SK-N-SH (cell line): Measurements from ENCODE around the gene FAIM2.

Experiments
- EP300 ChIP-seq, 2 experiments: IDR thresholded peaks; 2 replicates each; pipeline versions ENCODE4 v1.4.0 to v1.6.1; 2012; ENCODE audit warnings: borderline replicate concordance in 1 of 2, low read depth in 1 of 2, low read length in 1 of 2
- TF ChIP-seq, protein P1 (sequence below): IDR thresholded peaks from 2 replicates; pipeline ENCODE4 v1.4.0; 2012; ENCODE audit warnings: low read depth
- TF ChIP-seq, protein P2 (sequence below): fragments of 200-600 bp; sonication (generic); IDR thresholded peaks from 2 replicates; pipeline ENCODE4 v1.6.1; 2017; ENCODE audit warnings: antibody characterized with exemption, mild to moderate bottlenecking, moderate library complexity

DNA sequence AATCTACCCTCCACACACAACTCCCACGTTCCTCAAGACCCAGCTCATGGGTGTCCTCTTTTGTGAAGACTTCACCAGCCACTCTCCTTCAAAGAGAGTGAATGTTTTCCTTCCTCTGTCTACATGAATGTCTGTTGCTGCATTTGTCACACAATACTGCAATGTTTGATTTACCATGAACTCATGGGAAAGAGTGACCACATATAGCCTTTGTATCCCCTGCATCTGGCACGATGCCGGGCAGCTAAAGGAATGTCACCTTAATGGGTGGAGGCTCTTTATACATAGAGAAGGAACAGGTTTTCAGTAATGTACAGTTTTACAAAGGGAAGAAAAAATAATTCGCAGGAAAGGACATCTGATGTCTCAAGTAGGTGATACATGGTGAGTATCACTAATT lies 48.7 kb downstream of the FAIM2 start:
- TF ChIP-seq, protein P1, sequence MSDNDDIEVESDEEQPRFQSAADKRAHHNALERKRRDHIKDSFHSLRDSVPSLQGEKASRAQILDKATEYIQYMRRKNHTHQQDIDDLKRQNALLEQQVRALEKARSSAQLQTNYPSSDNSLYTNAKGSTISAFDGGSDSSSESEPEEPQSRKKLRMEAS: no peak
- TF ChIP-seq, protein P2, sequence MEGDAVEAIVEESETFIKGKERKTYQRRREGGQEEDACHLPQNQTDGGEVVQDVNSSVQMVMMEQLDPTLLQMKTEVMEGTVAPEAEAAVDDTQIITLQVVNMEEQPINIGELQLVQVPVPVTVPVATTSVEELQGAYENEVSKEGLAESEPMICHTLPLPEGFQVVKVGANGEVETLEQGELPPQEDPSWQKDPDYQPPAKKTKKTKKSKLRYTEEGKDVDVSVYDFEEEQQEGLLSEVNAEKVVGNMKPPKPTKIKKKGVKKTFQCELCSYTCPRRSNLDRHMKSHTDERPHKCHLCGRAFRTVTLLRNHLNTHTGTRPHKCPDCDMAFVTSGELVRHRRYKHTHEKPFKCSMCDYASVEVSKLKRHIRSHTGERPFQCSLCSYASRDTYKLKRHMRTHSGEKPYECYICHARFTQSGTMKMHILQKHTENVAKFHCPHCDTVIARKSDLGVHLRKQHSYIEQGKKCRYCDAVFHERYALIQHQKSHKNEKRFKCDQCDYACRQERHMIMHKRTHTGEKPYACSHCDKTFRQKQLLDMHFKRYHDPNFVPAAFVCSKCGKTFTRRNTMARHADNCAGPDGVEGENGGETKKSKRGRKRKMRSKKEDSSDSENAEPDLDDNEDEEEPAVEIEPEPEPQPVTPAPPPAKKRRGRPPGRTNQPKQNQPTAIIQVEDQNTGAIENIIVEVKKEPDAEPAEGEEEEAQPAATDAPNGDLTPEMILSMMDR: no peak
- no peak for TF ChIP-seq EP300 (IDR thresholded peaks at IDR 0.05; ENCODE audit: borderline replicate concordance in 1 of 2, low read depth in 1 of 2, low read length in 1 of 2)
